ENCODE results near the gene CMTR2. TPM values are rescaled to one million over a fixed set of nuclear protein-coding genes. Genes with fewer than 3 reads are reported as not detected.

Gene CMTR2
- 31.4 and 31.7 TPM in 2 replicates for total RNA-seq
- long read RNA-seq, full-length matches to known transcripts, result 31 of 75 reads
- long read RNA-seq, partial matches to known transcripts, result 4 of 75 reads
- long read RNA-seq, other reads (novel, unspliced or antisense), result 40 of 75 reads

GRCh38 chr16:71288890-71289731, at the start of gene CMTR2:
CMTR2 (minus strand) TSS chr16:71289402; CDS start chr16:71285920, 3,482 bp downstream.
- Mint-ChIP-seq H3K36me3 (ENCODE audit: insufficient read depth) (peaks cover 9% of the 10 kb centered on the region), H3K9me3 (ENCODE audit: low read depth) (no peaks in the 10 kb centered on the region), H3K4me1 (ENCODE audit: low read depth) (peaks cover 17% of the 10 kb centered on the region), H3K27ac (peak within 1 kb of the TSS; percentile 95), H3K27me3 (no peaks in the 10 kb centered on the region), H3K4me3 (ENCODE audit: low read depth) (peak within 1 kb of the TSS; percentile 79)
- peak; percentile 93 for DNase-seq (ENCODE audit: low spot score, unreplicated experiment)
- no peak for TF ChIP-seq CTCF (IDR thresholded peaks at IDR 0.05; ENCODE audit: unreplicated experiment)

- H3K36me3 Mint-ChIP-seq (ENCODE audit: insufficient read depth), result no peaks in the 10 kb centered on the region
- no peak for TF ChIP-seq CTCF (IDR thresholded peaks at IDR 0.05; ENCODE audit: unreplicated experiment)
These were observed 49.4 kb upstream of the CMTR2 start for GRCh38 chr16:71338632-71339031.

GRCh38 chr16:71338193-71338592, 49.0 kb upstream of the CMTR2 start:
- Mint-ChIP-seq H3K4me3 (ENCODE audit: low read depth) (no peak overlapping the region), H3K9me3 (ENCODE audit: low read depth) (peaks cover 6% of the 10 kb centered on the region), H3K4me1 (ENCODE audit: low read depth) (no peaks in the 10 kb centered on the region), H3K27me3 (peaks cover 34% of the 10 kb centered on the region), H3K27ac (no peak overlapping the region), H3K36me3 (ENCODE audit: insufficient read depth) (no peaks in the 10 kb centered on the region)
- no peak for TF ChIP-seq CTCF (IDR thresholded peaks at IDR 0.05; ENCODE audit: unreplicated experiment)
- DNase-seq (ENCODE audit: low spot score, unreplicated experiment), result no peak

More at GRCh38 chr16:71338632-71339031, 49.4 kb upstream of the CMTR2 start:
- peaks cover 6% of the 10 kb centered on the region for H3K9me3 Mint-ChIP-seq (ENCODE audit: low read depth)
- no peak overlapping the region for H3K27ac Mint-ChIP-seq
- H3K27me3 Mint-ChIP-seq, result peaks cover 30% of the 10 kb centered on the region
- no peak overlapping the region for H3K4me3 Mint-ChIP-seq (ENCODE audit: low read depth)
- no peaks in the 10 kb centered on the region for H3K4me1 Mint-ChIP-seq (ENCODE audit: low read depth)
- DNase-seq (ENCODE audit: low spot score, unreplicated experiment), result no peak

- Mint-ChIP-seq H3K9me3 (ENCODE audit: low read depth) (peaks cover 6% of the 10 kb centered on the region), H3K27me3 (peaks cover 37% of the 10 kb centered on the region), H3K27ac (no peak overlapping the region), H3K4me3 (ENCODE audit: low read depth) (no peak overlapping the region), H3K4me1 (ENCODE audit: low read depth) (no peaks in the 10 kb centered on the region), H3K36me3 (ENCODE audit: insufficient read depth) (no peaks in the 10 kb centered on the region)
- no peak for DNase-seq (ENCODE audit: low spot score, unreplicated experiment)
- TF ChIP-seq CTCF (IDR thresholded peaks at IDR 0.05; ENCODE audit: unreplicated experiment), result no peak
These were observed 48.4 kb upstream of the CMTR2 start for GRCh38 chr16:71337631-71338030.

- no peak for TF ChIP-seq CTCF (IDR thresholded peaks at IDR 0.05; ENCODE audit: unreplicated experiment)
- Mint-ChIP-seq H3K27ac (no peak overlapping the region), H3K9me3 (ENCODE audit: low read depth) (no peaks in the 10 kb centered on the region), H3K27me3 (peaks cover 21% of the 10 kb centered on the region), H3K4me1 (ENCODE audit: low read depth) (no peaks in the 10 kb centered on the region), H3K4me3 (ENCODE audit: low read depth) (no peak overlapping the region), H3K36me3 (ENCODE audit: insufficient read depth) (no peaks in the 10 kb centered on the region)
- no peak for DNase-seq (ENCODE audit: low spot score, unreplicated experiment)
These were observed 38.9 kb upstream of the CMTR2 start for GRCh38 chr16:71328151-71328550.
